HepG2 (cell line): ENCODE results near the gene CCM2. TPM values are rescaled to one million over a fixed set of nuclear protein-coding genes. Genes with fewer than 3 reads are reported as not detected.

Experiments used
- ARID5B ChIP-seq: IDR thresholded peaks from 2 replicates; pipeline ENCODE4 v1.4.0; 2020; ENCODE audit warnings: mild to moderate bottlenecking, missing genetic modification reagents
- BHLHE40 ChIP-seq: IDR thresholded peaks from 2 replicates; pipeline ENCODE4 v1.6.1; 2011; ENCODE audit warnings: low read length, improper control_type of control experiment
- ERF ChIP-seq: IDR thresholded peaks from 2 replicates; pipeline ENCODE4 v1.6.1; 2018; ENCODE audit warnings: missing biosample characterization, missing genetic modification reagents
- HDAC1 ChIP-seq: sonication (generic); formaldehyde crosslinking; IDR thresholded peaks from 2 replicates; pipeline ENCODE4 v1.5.1; 2020; ENCODE audit warnings: mild to moderate bottlenecking, missing genetic modification reagents
- KLF11 ChIP-seq: IDR thresholded peaks from 2 replicates; pipeline ENCODE4 v1.6.1; 2016; ENCODE audit warnings: missing compliant biosample characterization
- TAF15 ChIP-seq: fragments of 200-400 bp; formaldehyde crosslinking; IDR thresholded peaks from one replicate; pipeline ENCODE4 v1.6.1; 2018; ENCODE audit warnings: mild to moderate bottlenecking, low read depth, low read length; ENCODE audit not compliant: poor library complexity, severe bottlenecking
- TFAP4 ChIP-seq: sonication (generic); IDR thresholded peaks from 2 replicates; pipeline ENCODE4 v1.6.1; 2016; ENCODE audit warnings: low read depth, borderline replicate concordance
- ZNF142 ChIP-seq: sonication (generic); formaldehyde crosslinking; IDR thresholded peaks from 2 replicates; pipeline ENCODE4 v1.4.0; 2020; ENCODE audit warnings: missing genetic modification reagents
- ZNF292 ChIP-seq: sonication (generic); formaldehyde crosslinking; IDR thresholded peaks from 2 replicates; pipeline ENCODE4 v1.8.1; 2022; ENCODE audit warnings: mild to moderate bottlenecking, low read depth, missing genetic modification reagents, borderline replicate concordance
- ZNF549 ChIP-seq: sonication (generic); formaldehyde crosslinking; IDR thresholded peaks from 2 replicates; pipeline ENCODE4 v1.5.0; 2020; ENCODE audit warnings: missing genetic modification reagents
- ZNF768 ChIP-seq: sonication (generic); formaldehyde crosslinking; IDR thresholded peaks from 2 replicates; pipeline ENCODE4 v1.4.0; 2020; ENCODE audit warnings: missing genetic modification reagents
- polyA plus RNA-seq, 8 experiments: library from polyadenylated mRNA; depleted of rRNA in 3 of 8; stranded (reverse) in 7 of 8; unstranded in 1 of 8; fragments of >200 nt; fragmentation: Illumina TruSeq in 4 of 8; extraction: Trizol in 4 of 8; gene quantifications; 2 replicates each; pipeline versions ENCODE4 v1.2.1 to v1.2.3, GENCODE V29; 2011 to 2016; ENCODE audit warnings: low read depth in 4 of 8, missing spikeins in 1 of 8, mixed read lengths in 1 of 8; ENCODE audit not compliant: insufficient read depth in 1 of 8
- total RNA-seq, 5 experiments: library from RNA; depleted of rRNA; stranded (reverse); fragments of >200 nt; fragmentation: Illumina TruSeq; extraction: Trizol; gene quantifications; 2 replicates each; pipeline ENCODE4 v1.2.3, GENCODE V29; 2016; ENCODE audit warnings: low read depth in 1 of 5
- TF ChIP-seq, protein P1 (sequence below): sonication (generic); formaldehyde crosslinking; IDR thresholded peaks from 2 replicates; pipeline ENCODE4 v1.4.0; 2020; ENCODE audit warnings: missing genetic modification reagents; ENCODE audit errors: not compliant biosample characterization
- TF ChIP-seq, protein P2 (sequence below): fragments of 450-650 bp; IDR thresholded peaks from 2 replicates; pipeline ENCODE4 v1.6.1; 2017; ENCODE audit warnings: mild to moderate bottlenecking

Gene CCM2
- total and polyA plus RNA-seq, 2 of the 13 experiments (the other 11 are each of a cell fraction or from before 2014, with no cell fraction given), result 13.7 to 15.8 TPM

GRCh38 chr7:44967571-44968446, 32.2 kb upstream of the CCM2 start (continued):
- TF ChIP-seq ARID5B (CRISPR knock-in tag) (no peak), ZNF768 (CRISPR knock-in tag) (peak; percentile 98), ZNF292 (CRISPR knock-in tag) (no peak), ERF (CRISPR knock-in tag) (0 out of 2 replicates have a peak, but pooled peaks have one; percentile 39), HDAC1 (CRISPR knock-in tag) (no peak), ZNF549 (no peak), KLF11 (CRISPR knock-in tag) (no peak), BHLHE40 (no peak), TAF15 (no peak), TFAP4 (peak; percentile 35; the same call in 1 of the 2 replicates), ZNF142 (CRISPR knock-in tag) (no peak)
- TF ChIP-seq, protein P1, sequence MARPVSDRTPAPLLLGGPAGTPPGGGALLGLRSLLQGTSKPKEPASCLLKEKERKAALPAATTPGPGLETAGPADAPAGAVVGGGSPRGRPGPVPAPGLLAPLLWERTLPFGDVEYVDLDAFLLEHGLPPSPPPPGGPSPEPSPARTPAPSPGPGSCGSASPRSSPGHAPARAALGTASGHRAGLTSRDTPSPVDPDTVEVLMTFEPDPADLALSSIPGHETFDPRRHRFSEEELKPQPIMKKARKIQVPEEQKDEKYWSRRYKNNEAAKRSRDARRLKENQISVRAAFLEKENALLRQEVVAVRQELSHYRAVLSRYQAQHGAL, result no peak
- TF ChIP-seq, protein P2, sequence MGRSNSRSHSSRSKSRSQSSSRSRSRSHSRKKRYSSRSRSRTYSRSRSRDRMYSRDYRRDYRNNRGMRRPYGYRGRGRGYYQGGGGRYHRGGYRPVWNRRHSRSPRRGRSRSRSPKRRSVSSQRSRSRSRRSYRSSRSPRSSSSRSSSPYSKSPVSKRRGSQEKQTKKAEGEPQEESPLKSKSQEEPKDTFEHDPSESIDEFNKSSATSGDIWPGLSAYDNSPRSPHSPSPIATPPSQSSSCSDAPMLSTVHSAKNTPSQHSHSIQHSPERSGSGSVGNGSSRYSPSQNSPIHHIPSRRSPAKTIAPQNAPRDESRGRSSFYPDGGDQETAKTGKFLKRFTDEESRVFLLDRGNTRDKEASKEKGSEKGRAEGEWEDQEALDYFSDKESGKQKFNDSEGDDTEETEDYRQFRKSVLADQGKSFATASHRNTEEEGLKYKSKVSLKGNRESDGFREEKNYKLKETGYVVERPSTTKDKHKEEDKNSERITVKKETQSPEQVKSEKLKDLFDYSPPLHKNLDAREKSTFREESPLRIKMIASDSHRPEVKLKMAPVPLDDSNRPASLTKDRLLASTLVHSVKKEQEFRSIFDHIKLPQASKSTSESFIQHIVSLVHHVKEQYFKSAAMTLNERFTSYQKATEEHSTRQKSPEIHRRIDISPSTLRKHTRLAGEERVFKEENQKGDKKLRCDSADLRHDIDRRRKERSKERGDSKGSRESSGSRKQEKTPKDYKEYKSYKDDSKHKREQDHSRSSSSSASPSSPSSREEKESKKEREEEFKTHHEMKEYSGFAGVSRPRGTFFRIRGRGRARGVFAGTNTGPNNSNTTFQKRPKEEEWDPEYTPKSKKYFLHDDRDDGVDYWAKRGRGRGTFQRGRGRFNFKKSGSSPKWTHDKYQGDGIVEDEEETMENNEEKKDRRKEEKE, result no peak
